ENCODE measurements around the gene TMEM120B.

TMEM120B gene

GRCh38 chr12:121799842-121800693 is 87.5 kb downstream of the TMEM120B start:
- H3K4me3 ChIP-seq (ENCODE audit: low read depth in 1 of 2, low read length in 2 of 2): peak overlapping the region; percentile 60 to 70; a peak in 3 of 4 replicates
- H3K36me3 ChIP-seq (ENCODE audit: insufficient read depth, low read length): peaks cover 46% of the 10 kb centered on the region
- H3K4me2 ChIP-seq (ENCODE audit: insufficient read depth, low read length): peak overlapping the region; percentile 86
- H3K27ac ChIP-seq (ENCODE audit: low read length): peak overlapping the region; percentile 97
- TF ChIP-seq, protein P1, sequence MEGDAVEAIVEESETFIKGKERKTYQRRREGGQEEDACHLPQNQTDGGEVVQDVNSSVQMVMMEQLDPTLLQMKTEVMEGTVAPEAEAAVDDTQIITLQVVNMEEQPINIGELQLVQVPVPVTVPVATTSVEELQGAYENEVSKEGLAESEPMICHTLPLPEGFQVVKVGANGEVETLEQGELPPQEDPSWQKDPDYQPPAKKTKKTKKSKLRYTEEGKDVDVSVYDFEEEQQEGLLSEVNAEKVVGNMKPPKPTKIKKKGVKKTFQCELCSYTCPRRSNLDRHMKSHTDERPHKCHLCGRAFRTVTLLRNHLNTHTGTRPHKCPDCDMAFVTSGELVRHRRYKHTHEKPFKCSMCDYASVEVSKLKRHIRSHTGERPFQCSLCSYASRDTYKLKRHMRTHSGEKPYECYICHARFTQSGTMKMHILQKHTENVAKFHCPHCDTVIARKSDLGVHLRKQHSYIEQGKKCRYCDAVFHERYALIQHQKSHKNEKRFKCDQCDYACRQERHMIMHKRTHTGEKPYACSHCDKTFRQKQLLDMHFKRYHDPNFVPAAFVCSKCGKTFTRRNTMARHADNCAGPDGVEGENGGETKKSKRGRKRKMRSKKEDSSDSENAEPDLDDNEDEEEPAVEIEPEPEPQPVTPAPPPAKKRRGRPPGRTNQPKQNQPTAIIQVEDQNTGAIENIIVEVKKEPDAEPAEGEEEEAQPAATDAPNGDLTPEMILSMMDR (IDR thresholded peaks at IDR 0.05; ENCODE audit: borderline replicate concordance, extremely low read depth, low read length, poor library complexity, severe bottlenecking): no peak
- TF ChIP-seq EZH2 (IDR thresholded peaks at IDR 0.05; ENCODE audit: borderline replicate concordance, low read depth, low read length, severe bottlenecking): no peak
- H3K9ac ChIP-seq (ENCODE audit: low read depth, low read length): peak overlapping the region; percentile 100
- no peaks in the 10 kb centered on the region for H3K9me3 ChIP-seq (ENCODE audit: insufficient read depth, low read length, severe bottlenecking)
- peaks cover 37% of the 10 kb centered on the region for H4K20me1 ChIP-seq (ENCODE audit: insufficient read depth, low read length)
- H3K27me3 ChIP-seq (ENCODE audit: insufficient read depth, low read length, poor library complexity): no peaks in the 10 kb centered on the region
- H2AFZ ChIP-seq (ENCODE audit: low read depth, low read length): peak overlapping the region; percentile 32; the same call in 1 of the 2 replicates
- H3K4me1 ChIP-seq (ENCODE audit: insufficient read depth, low read length): peaks cover 45% of the 10 kb centered on the region
- ATAC-seq (ENCODE audit: insufficient read depth, low read depth) (peak; percentile 30), DNase-seq (peak; percentile 81)
- H3K79me2 ChIP-seq (ENCODE audit: insufficient read depth, low read length): peaks cover 86% of the 10 kb centered on the region

DNA sequence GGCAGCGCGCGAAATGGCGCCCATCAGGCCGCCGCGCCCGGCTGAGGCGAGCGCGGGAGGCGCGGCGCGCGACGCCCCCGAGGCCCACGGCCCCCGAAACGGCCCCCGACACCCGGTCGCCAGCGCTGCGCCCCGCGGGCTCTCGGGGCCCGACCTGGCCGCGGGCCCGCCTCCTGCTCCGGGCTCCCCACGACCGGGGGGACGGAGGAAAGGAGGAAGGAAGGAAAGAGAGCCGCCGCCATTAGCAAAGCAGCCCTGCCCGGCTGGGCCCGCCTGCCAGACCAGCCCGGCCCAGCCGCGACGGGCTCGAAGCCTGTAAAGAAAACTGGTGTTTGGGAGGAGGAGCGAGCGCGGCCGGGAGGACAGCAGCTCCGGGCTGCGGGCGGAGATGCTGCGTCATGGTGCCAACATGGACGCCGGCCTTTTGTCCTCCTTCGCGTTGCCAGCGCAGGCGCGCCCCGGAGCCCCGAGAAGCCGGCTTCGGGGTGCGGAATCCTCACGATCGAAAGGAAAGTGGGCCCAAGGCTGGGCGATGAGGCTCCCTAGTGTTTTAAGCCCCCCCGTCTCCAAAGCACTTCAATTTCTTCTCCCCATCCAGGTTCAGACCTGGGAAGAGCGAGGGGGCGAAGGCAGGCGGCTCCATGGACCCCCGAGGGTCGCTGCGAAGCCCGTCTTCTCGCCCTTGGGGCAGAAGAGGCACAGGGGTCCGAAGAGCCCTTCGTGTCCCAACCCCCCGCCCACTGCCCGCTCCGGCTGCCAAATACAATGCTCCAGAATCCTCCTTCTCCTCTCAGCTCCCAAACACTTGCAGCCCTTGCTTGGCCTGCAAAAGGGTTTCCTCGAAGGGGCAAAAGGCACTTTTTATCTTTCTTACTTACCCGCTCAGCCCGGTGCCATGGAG is 88.4 kb downstream of the TMEM120B start:
- DNase-seq (peak; percentile 70), ATAC-seq (ENCODE audit: insufficient read depth, low read depth) (no peak)
- Histone ChIP-seq H3K27me3 (ENCODE audit: insufficient read depth, low read length, poor library complexity) (no peaks in the 10 kb centered on the region), H4K20me1 (ENCODE audit: insufficient read depth, low read length) (peaks cover 34% of the 10 kb centered on the region), H2AFZ (ENCODE audit: low read depth, low read length) (peak overlapping the region; percentile 12), H3K9ac (ENCODE audit: low read depth, low read length) (peak overlapping the region; percentile 100), H3K79me2 (ENCODE audit: insufficient read depth, low read length) (peaks cover 92% of the 10 kb centered on the region), H3K4me3 (ENCODE audit: low read depth in 1 of 2, low read length in 2 of 2) (peak overlapping the region; percentile 59 to 60), H3K9me3 (ENCODE audit: insufficient read depth, low read length, severe bottlenecking) (no peaks in the 10 kb centered on the region), H3K4me2 (ENCODE audit: insufficient read depth, low read length) (peak overlapping the region; percentile 86), H3K4me1 (ENCODE audit: insufficient read depth, low read length) (peaks cover 40% of the 10 kb centered on the region), H3K27ac (ENCODE audit: low read length) (peak overlapping the region; percentile 97), H3K36me3 (ENCODE audit: insufficient read depth, low read length) (peaks cover 46% of the 10 kb centered on the region)
- TF ChIP-seq EZH2 (IDR thresholded peaks at IDR 0.05; ENCODE audit: borderline replicate concordance, low read depth, low read length, severe bottlenecking): no peak
- TF ChIP-seq, protein P1 (IDR thresholded peaks at IDR 0.05; ENCODE audit: borderline replicate concordance, extremely low read depth, low read length, poor library complexity, severe bottlenecking): no peak

DNA sequence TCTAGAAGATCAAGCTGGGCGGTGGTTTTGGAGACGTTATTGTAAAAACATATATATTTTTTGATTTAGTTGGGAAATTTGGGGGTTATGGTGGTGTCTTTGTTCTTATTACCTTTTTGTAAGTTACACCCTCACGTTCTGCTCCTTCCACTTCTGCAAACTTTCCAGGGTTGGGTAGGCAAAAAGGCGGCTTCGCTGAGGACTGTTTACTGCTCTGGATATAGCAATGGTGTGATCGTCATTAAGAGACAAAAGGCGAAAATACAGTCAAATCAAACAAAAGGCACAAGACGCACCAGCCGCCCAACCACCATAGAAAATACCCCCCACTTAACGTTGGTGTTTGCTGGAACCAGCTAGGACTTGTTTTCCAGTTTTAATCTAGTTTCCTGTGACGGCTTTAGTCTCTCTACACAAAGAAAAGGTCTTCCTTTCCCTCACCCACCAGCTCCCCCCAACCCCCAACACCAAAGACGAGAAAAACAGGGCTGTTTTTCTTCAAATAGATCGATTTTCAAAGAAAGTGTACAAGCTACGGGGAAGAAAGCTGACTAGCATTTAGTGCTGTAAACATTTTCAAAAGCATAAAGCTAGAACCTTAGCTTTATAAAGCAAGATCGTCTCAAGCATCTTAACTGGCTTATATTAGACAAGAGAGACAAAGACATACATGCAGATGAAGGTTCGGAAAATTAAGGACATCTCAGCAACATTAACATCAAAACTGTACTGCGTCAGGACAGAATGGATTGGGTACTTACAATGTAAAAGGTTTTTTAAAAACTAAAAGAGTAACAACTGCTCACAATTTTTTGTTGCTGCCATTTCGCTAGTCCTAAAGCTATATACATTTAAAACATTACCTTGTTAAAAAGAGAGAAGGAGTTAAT is 89.3 kb downstream of the TMEM120B start:
- Histone ChIP-seq H3K4me1 (ENCODE audit: insufficient read depth, low read length) (peaks cover 43% of the 10 kb centered on the region), H3K9ac (ENCODE audit: low read depth, low read length) (peak overlapping the region; percentile 100), H3K27me3 (ENCODE audit: insufficient read depth, low read length, poor library complexity) (no peaks in the 10 kb centered on the region), H3K36me3 (ENCODE audit: insufficient read depth, low read length) (peaks cover 48% of the 10 kb centered on the region), H3K79me2 (ENCODE audit: insufficient read depth, low read length) (peaks cover 96% of the 10 kb centered on the region), H3K4me3 (ENCODE audit: low read depth in 1 of 2, low read length in 2 of 2) (peak overlapping the region; percentile 59 to 60), H2AFZ (ENCODE audit: low read depth, low read length) (no peak overlapping the region), H4K20me1 (ENCODE audit: insufficient read depth, low read length) (peaks cover 39% of the 10 kb centered on the region), H3K9me3 (ENCODE audit: insufficient read depth, low read length, severe bottlenecking) (no peaks in the 10 kb centered on the region), H3K4me2 (ENCODE audit: insufficient read depth, low read length) (peak overlapping the region; percentile 86), H3K27ac (ENCODE audit: low read length) (peak overlapping the region; percentile 97)
- DNase-seq (peak; percentile 63), ATAC-seq (ENCODE audit: insufficient read depth, low read depth) (no peak)
- TF ChIP-seq, protein P1 (IDR thresholded peaks at IDR 0.05; ENCODE audit: borderline replicate concordance, extremely low read depth, low read length, poor library complexity, severe bottlenecking): no peak
- no peak for TF ChIP-seq EZH2 (IDR thresholded peaks at IDR 0.05; ENCODE audit: borderline replicate concordance, low read depth, low read length, severe bottlenecking)

Measured in DND-41 (cell line).